ENCODE results near the gene TSPAN18. TPM values are rescaled to one million over a fixed set of nuclear protein-coding genes. Genes with fewer than 3 reads are reported as not detected.

The TSPAN18 gene
- polyA plus RNA-seq, 6 donors from 2014 or later, result 0.27 to 1.6 (median 1.1) TPM; not detected in 1

GRCh38 chr11:44854741-44855492 lies 128.2 kb downstream of the TSPAN18 start:
- Mint-ChIP-seq H3K36me3 (no peaks in the 10 kb centered on the region), H3K9me3 (no peaks in the 10 kb centered on the region), H3K27ac (no peak overlapping the region), H3K4me1 (no peaks in the 10 kb centered on the region), H3K4me3 (no peak overlapping the region), H3K27me3 (peaks cover 0 to 36% (median 28%) of the 10 kb centered on the region in 3 donors)
- no peak for ATAC-seq (ENCODE audit: low read depth in 2 of 2)
- no peak for DNase-seq

GRCh38 chr11:44855493-44855849 lies 128.7 kb downstream of the TSPAN18 start:
- no peak for ATAC-seq (ENCODE audit: low read depth in 2 of 2)
- no peak for DNase-seq
- Mint-ChIP-seq H3K36me3 (no peaks in the 10 kb centered on the region), H3K4me1 (no peaks in the 10 kb centered on the region), H3K9me3 (no peaks in the 10 kb centered on the region), H3K4me3 (no peak overlapping the region), H3K27me3 (peaks cover 0 to 41% (median 32%) of the 10 kb centered on the region in 3 donors), H3K27ac (no peak overlapping the region)

GRCh38 chr11:44857490-44858090 lies 130.8 kb downstream of the TSPAN18 start:
- Mint-ChIP-seq H3K4me1 (peaks cover 0 to 8% (median 4%) of the 10 kb centered on the region in 3 donors), H3K4me3 (no peak overlapping the region), H3K9me3 (no peaks in the 10 kb centered on the region), H3K36me3 (no peaks in the 10 kb centered on the region), H3K27ac (no peak overlapping the region), H3K27me3 (peaks cover 2 to 54% (median 38%) of the 10 kb centered on the region in 3 donors)
- no peak for ATAC-seq (ENCODE audit: low read depth in 2 of 2)
- no peak for DNase-seq

GRCh38 chr11:44858796-44859527 lies 132.2 kb downstream of the TSPAN18 start:
- no peaks in the 10 kb centered on the region for H3K36me3 Mint-ChIP-seq
- no peak overlapping the region for H3K27ac Mint-ChIP-seq
- peaks cover 0 to 8% (median 4%) of the 10 kb centered on the region in 3 donors for H3K4me1 Mint-ChIP-seq
- ATAC-seq (ENCODE audit: low read depth in 2 of 2) (no peak), DNase-seq (no peak)
- no peak overlapping the region for H3K4me3 Mint-ChIP-seq
- peaks cover 10 to 62% (median 45%) of the 10 kb centered on the region in 3 donors for H3K27me3 Mint-ChIP-seq
- H3K9me3 Mint-ChIP-seq, result no peaks in the 10 kb centered on the region

- H3K9me3 Mint-ChIP-seq, result no peaks in the 10 kb centered on the region
- peaks cover 0 to 8% (median 4%) of the 10 kb centered on the region in 3 donors for H3K4me1 Mint-ChIP-seq
- H3K36me3 Mint-ChIP-seq, result no peaks in the 10 kb centered on the region
- H3K27me3 Mint-ChIP-seq, result peaks cover 10 to 62% (median 45%) of the 10 kb centered on the region in 3 donors
- ATAC-seq (ENCODE audit: low read depth in 2 of 2) (no peak), DNase-seq (no peak)
- H3K27ac Mint-ChIP-seq, result no peak overlapping the region
- H3K4me3 Mint-ChIP-seq, result no peak overlapping the region
These were observed 132.8 kb downstream of the TSPAN18 start for GRCh38 chr11:44859528-44859925.

GRCh38 chr11:44860346-44860745 lies 133.6 kb downstream of the TSPAN18 start:
- Mint-ChIP-seq H3K27ac (no peak overlapping the region), H3K4me1 (peaks cover 0 to 8% (median 4%) of the 10 kb centered on the region in 3 donors), H3K36me3 (no peaks in the 10 kb centered on the region), H3K4me3 (no peak overlapping the region), H3K27me3 (peaks cover 14 to 62% (median 45%) of the 10 kb centered on the region in 3 donors), H3K9me3 (no peaks in the 10 kb centered on the region)
- no peak for ATAC-seq (ENCODE audit: low read depth in 2 of 2)
- DNase-seq, result no peak

GRCh38 chr11:44861849-44862557 lies 135.2 kb downstream of the TSPAN18 start:
- no peak for DNase-seq
- no peaks in the 10 kb centered on the region for H3K9me3 Mint-ChIP-seq
- no peak overlapping the region for H3K27ac Mint-ChIP-seq
- H3K4me1 Mint-ChIP-seq, result peaks cover 0 to 8% (median 4%) of the 10 kb centered on the region in 3 donors
- peaks cover 15 to 56% (median 42%) of the 10 kb centered on the region in 3 donors for H3K27me3 Mint-ChIP-seq
- no peak overlapping the region for H3K4me3 Mint-ChIP-seq
- ATAC-seq (ENCODE audit: low read depth in 2 of 2), result no peak
- H3K36me3 Mint-ChIP-seq, result no peaks in the 10 kb centered on the region

- H3K36me3 Mint-ChIP-seq, result no peaks in the 10 kb centered on the region
- H3K27ac Mint-ChIP-seq, result no peak overlapping the region
These were observed 135.9 kb downstream of the TSPAN18 start for GRCh38 chr11:44862558-44863101.

GRCh38 chr11:44863231-44863630 lies 136.5 kb downstream of the TSPAN18 start:
- no peak for DNase-seq
- Mint-ChIP-seq H3K4me3 (no peak overlapping the region), H3K9me3 (no peaks in the 10 kb centered on the region), H3K36me3 (no peaks in the 10 kb centered on the region), H3K27ac (no peak overlapping the region), H3K4me1 (peaks cover 0 to 8% (median 4%) of the 10 kb centered on the region in 3 donors), H3K27me3 (peaks cover 15 to 43% (median 35%) of the 10 kb centered on the region in 3 donors)
- ATAC-seq (ENCODE audit: low read depth in 2 of 2), result no peak

More at GRCh38 chr11:44862558-44863101, 135.9 kb downstream of the TSPAN18 start:
- peaks cover 15 to 49% (median 40%) of the 10 kb centered on the region in 3 donors for H3K27me3 Mint-ChIP-seq
- DNase-seq (no peak), ATAC-seq (ENCODE audit: low read depth in 2 of 2) (no peak)
- H3K9me3 Mint-ChIP-seq, result no peaks in the 10 kb centered on the region
- peaks cover 0 to 8% (median 4%) of the 10 kb centered on the region in 3 donors for H3K4me1 Mint-ChIP-seq
- no peak overlapping the region for H3K4me3 Mint-ChIP-seq

- Mint-ChIP-seq H3K4me3 (peak overlapping the region in 1 of 8 donors; percentile 73), H3K4me1 (peaks cover 0 to 8% (median 4%) of the 10 kb centered on the region in 3 donors), H3K36me3 (no peaks in the 10 kb centered on the region)
These were observed 139.1 kb downstream of the TSPAN18 start for GRCh38 chr11:44865866-44866272.

GRCh38 chr11:44866286-44866685 lies 139.5 kb downstream of the TSPAN18 start:
- Mint-ChIP-seq H3K27me3 (peaks cover 15 to 22% (median 21%) of the 10 kb centered on the region in 3 donors), H3K27ac (no peak overlapping the region), H3K36me3 (no peaks in the 10 kb centered on the region), H3K4me3 (peak overlapping the region in 1 of 8 donors; percentile 73), H3K4me1 (peaks cover 0 to 8% (median 4%) of the 10 kb centered on the region in 3 donors), H3K9me3 (peaks cover 0 to 8% (median 1%) of the 10 kb centered on the region in 7 donors)
- ATAC-seq (ENCODE audit: low read depth in 2 of 2), result no peak
- no peak for DNase-seq

More at GRCh38 chr11:44865866-44866272, 139.1 kb downstream of the TSPAN18 start:
- H3K27me3 Mint-ChIP-seq, result peaks cover 15 to 26% (median 25%) of the 10 kb centered on the region in 3 donors
- DNase-seq (no peak), ATAC-seq (ENCODE audit: low read depth in 2 of 2) (no peak)
- H3K9me3 Mint-ChIP-seq, result peaks cover 0 to 4% (median 0%) of the 10 kb centered on the region in 7 donors
- no peak overlapping the region for H3K27ac Mint-ChIP-seq

- Mint-ChIP-seq H3K36me3 (no peaks in the 10 kb centered on the region), H3K27me3 (peaks cover 4 to 12% (median 12%) of the 10 kb centered on the region in 3 donors), H3K4me1 (peaks cover 4 to 9% (median 8%) of the 10 kb centered on the region in 3 donors), H3K27ac (no peak overlapping the region), H3K9me3 (peaks cover 0 to 14% (median 3%) of the 10 kb centered on the region in 7 donors), H3K4me3 (peak overlapping the region in 1 of 8 donors; percentile 19)
- ATAC-seq (ENCODE audit: low read depth in 2 of 2), result no peak
- no peak for DNase-seq
These were observed 141.3 kb downstream of the TSPAN18 start for GRCh38 chr11:44868021-44868420.

Data from naive B cell (primary cell).